Endothelial cell (in vitro differentiated cells): ENCODE results near the gene ADAM17. TPM values are rescaled to one million over a fixed set of nuclear protein-coding genes. Genes with fewer than 3 reads are reported as not detected.

ENCODE experiments used
- DNase-seq: peaks from one replicate; pipeline ENCODE4 v3.0.0; 2021; ENCODE audit warnings: low spot score
- H3K27ac Mint-ChIP-seq: one replicate; pipeline ENCODE4 v1.8.0; 2021; ENCODE audit warnings: mixed read lengths, inconsistent platforms; ENCODE audit not compliant: unreplicated experiment
- H3K27me3 Mint-ChIP-seq: one replicate; pipeline ENCODE4 v1.8.0; 2021; ENCODE audit warnings: mild to moderate bottlenecking, moderate library complexity, mixed read lengths, inconsistent platforms; ENCODE audit not compliant: unreplicated experiment
- H3K36me3 Mint-ChIP-seq: one replicate; pipeline ENCODE4 v1.8.0; 2021; ENCODE audit warnings: mild to moderate bottlenecking, low read depth, mixed read lengths, inconsistent platforms; ENCODE audit not compliant: unreplicated experiment
- H3K4me1 Mint-ChIP-seq: one replicate; pipeline ENCODE4 v1.8.0; 2021; ENCODE audit warnings: mild to moderate bottlenecking, mixed read lengths, inconsistent platforms; ENCODE audit not compliant: unreplicated experiment
- H3K4me3 Mint-ChIP-seq: one replicate; pipeline ENCODE4 v1.8.0; 2021; ENCODE audit warnings: mild to moderate bottlenecking, mixed read lengths, inconsistent platforms; ENCODE audit not compliant: unreplicated experiment
- H3K9me3 Mint-ChIP-seq: one replicate; pipeline ENCODE4 v1.8.0; 2021; ENCODE audit warnings: mixed read lengths, inconsistent platforms; ENCODE audit not compliant: unreplicated experiment
- CTCF ChIP-seq: fragments of 200-600 bp; sonication (generic); IDR thresholded peaks from one replicate; pipeline ENCODE4 v1.5.0; 2021; ENCODE audit warnings: antibody characterized with exemption; ENCODE audit not compliant: unreplicated experiment
- total RNA-seq: library from RNA; stranded (reverse); fragmentation: NEBNext Ultra II Directional; extraction: Animal tissue kit (Norgen Biotek cat#: 25700); gene quantifications from one replicate; pipeline ENCODE4 v1.2.1, GENCODE V29; 2021; ENCODE audit not compliant: unreplicated experiment

The ADAM17 gene
- total RNA-seq, 1 donor from 2014 or later: 39.7 TPM

GRCh38 chr2:9570182-9571060 is 14.8 kb upstream of the ADAM17 start:
- peaks cover 4% of the 10 kb centered on the region for H3K36me3 Mint-ChIP-seq
- no peak for TF ChIP-seq CTCF
- no peak overlapping the region for H3K27ac Mint-ChIP-seq
- no peak overlapping the region for H3K4me3 Mint-ChIP-seq
- H3K27me3 Mint-ChIP-seq: peaks cover 2% of the 10 kb centered on the region
- peaks cover 15% of the 10 kb centered on the region for H3K4me1 Mint-ChIP-seq
- no peak for DNase-seq
- H3K9me3 Mint-ChIP-seq: no peaks in the 10 kb centered on the region

GRCh38 chr2:9565436-9566153 is 10.0 kb upstream of the ADAM17 start:
- no peak for TF ChIP-seq CTCF
- Mint-ChIP-seq H3K36me3 (peaks cover 5% of the 10 kb centered on the region), H3K4me3 (no peak overlapping the region), H3K27me3 (peaks cover 2% of the 10 kb centered on the region), H3K9me3 (no peaks in the 10 kb centered on the region), H3K4me1 (peaks cover 5% of the 10 kb centered on the region), H3K27ac (no peak overlapping the region)
- DNase-seq: no peak

GRCh38 chr2:9560628-9561027 is 5.0 kb upstream of the ADAM17 start:
- Mint-ChIP-seq H3K4me1 (peaks cover 6% of the 10 kb centered on the region), H3K27me3 (peaks cover 7% of the 10 kb centered on the region), H3K36me3 (peaks cover 9% of the 10 kb centered on the region), H3K4me3 (no peak overlapping the region), H3K27ac (no peak overlapping the region), H3K9me3 (no peaks in the 10 kb centered on the region)
- TF ChIP-seq CTCF: no peak
- no peak for DNase-seq

- Mint-ChIP-seq H3K27me3 (peaks cover 7% of the 10 kb centered on the region), H3K4me1 (peaks cover 19% of the 10 kb centered on the region), H3K4me3 (no peak overlapping the region), H3K36me3 (peaks cover 7% of the 10 kb centered on the region), H3K9me3 (no peaks in the 10 kb centered on the region), H3K27ac (no peak overlapping the region)
- no peak for TF ChIP-seq CTCF
- no peak for DNase-seq
These were observed 3.3 kb upstream of the ADAM17 start for GRCh38 chr2:9558948-9559381.
